NT2/D1 (cell line): Measurements from ENCODE around the gene SNX9.

Experiments used
- SUZ12 ChIP-seq: IDR thresholded peaks from 2 replicates; pipeline ENCODE4 v1.6.1; 2011; ENCODE audit not compliant: insufficient read length, insufficient read depth; ENCODE audit errors: extremely low read depth
- YY1 ChIP-seq: IDR thresholded peaks from 2 replicates; pipeline ENCODE4 v1.6.1; 2011; ENCODE audit not compliant: insufficient read length, insufficient read depth
- ZNF274 ChIP-seq: IDR thresholded peaks from 2 replicates; pipeline ENCODE4 v1.6.1; 2011; ENCODE audit warnings: mild to moderate bottlenecking, low read depth, low read length

GRCh38 chr6:157990321-157991066 is 167.4 kb downstream of the SNX9 start:
- no peak for TF ChIP-seq ZNF274
- no peak for TF ChIP-seq YY1
- TF ChIP-seq SUZ12: no peak
